Transverse colon (tissue), 4 donors: ENCODE data around the gene UBE2U. TPM values are rescaled to one million over a fixed set of nuclear protein-coding genes. Genes with fewer than 3 reads are reported as not detected.
"Not testable (repeated sequence)": the region's sequence is repeated elsewhere in the genome, so short reads cannot be mapped to it uniquely, and the experiment has no call there.

Experiments
- DNase-seq: peaks from one replicate; pipeline ENCODE4 v3.0.0-alpha.2; 2019
- H3K27ac ChIP-seq, 4 donors: fragments of 200-600 bp; sonication (generic); 2 replicates each; pipeline ENCODE4 v1.5.1; 2016 to 2018; ENCODE audit warnings: inconsistent platforms in 4 of 4
- H3K27me3 ChIP-seq: fragments of 200-600 bp; sonication (generic); 2 replicates; pipeline ENCODE4 v1.5.1; 2017; ENCODE audit warnings: inconsistent platforms
- H3K36me3 ChIP-seq, 4 donors: fragments of 200-600 bp; sonication (generic); 2 replicates each; pipeline ENCODE4 v1.5.1; 2017 to 2019; ENCODE audit warnings: inconsistent platforms in 4 of 4
- H3K4me1 ChIP-seq, 4 donors: fragments of 200-600 bp; sonication (generic); 2 replicates each; pipeline ENCODE4 v1.5.1; 2017 to 2020; ENCODE audit warnings: inconsistent platforms in 4 of 4
- H3K4me3 ChIP-seq, 4 donors: fragments of 200-600 bp; sonication (generic); 1 replicate in 1 of 4; 2 replicates in 3 of 4; pipeline versions ENCODE4 v1.5.1 to v1.6.1; 2017 to 2019; ENCODE audit warnings: inconsistent platforms in 4 of 4
- H3K9me3 ChIP-seq, 2 donors: fragments of 200-600 bp; sonication (generic); 2 replicates each; pipeline ENCODE4 v1.5.1; 2017 to 2019; ENCODE audit warnings: inconsistent platforms in 2 of 2
- CTCF ChIP-seq, 5 experiments: fragments of 200-600 bp in 3 of 5; fragments of 450-650 bp in 2 of 5; sonication (generic) in 3 of 5; IDR thresholded peaks; 1 replicate in 2 of 5; 2 replicates in 3 of 5; pipeline ENCODE4 v1.5.1; 2016 to 2017; ENCODE audit warnings: antibody characterized with exemption in 5 of 5, inconsistent platforms in 3 of 5, mild to moderate bottlenecking in 2 of 5, moderate library complexity in 1 of 5
- EP300 ChIP-seq: sonication (generic); formaldehyde crosslinking; IDR thresholded peaks from one replicate; pipeline ENCODE4 v1.6.1; 2017; ENCODE audit warnings: antibody characterized with exemption, low read depth
- POLR2A ChIP-seq: fragments of 450-650 bp; IDR thresholded peaks from one replicate; pipeline ENCODE4 v1.6.1; 2016; ENCODE audit warnings: antibody characterized with exemption, mild to moderate bottlenecking, moderate library complexity
- POLR2AphosphoS5 ChIP-seq, 3 donors: sonication (generic); formaldehyde crosslinking; IDR thresholded peaks; one replicate each; pipeline ENCODE4 v1.6.1; 2016; ENCODE audit warnings: antibody characterized with exemption in 3 of 3
- WGBS, 2 donors: methylation state at CpG; one replicate each; pipeline ENCODE4 v1.1.5; 2018; ENCODE audit warnings: low coverage in 1 of 2; 5-methylcytosine and 5-hydroxymethylcytosine counted together
- in situ Hi-C, 4 donors: fragments of 200-750 bp; cut with MboI; loops; one replicate each; pipeline versions ENCODE4 v1.15.0 to v1.15.1; 2017; ENCODE audit warnings: low sequenced_read_pairs in 3 of 4, low pct_ligation_motif_present in 1 of 4, low pct_unique_long_range_greater_than_20kb in 1 of 4
- intact Hi-C: fragments of 100-400 bp; cut with DNase I; formaldehyde crosslinking; loops from one replicate; pipeline ENCODE4 v1.15.1; 2023; ENCODE audit warnings: low total_unique reads
- total RNA-seq, 4 donors: library from RNA; depleted of rRNA; stranded (reverse); fragments of >200 nt; gene quantifications; one replicate each; pipeline ENCODE4 v1.1.0, GENCODE V29; 2016

Gene UBE2U
- total RNA-seq, 4 donors from 2014 or later, result not detected

DNA sequence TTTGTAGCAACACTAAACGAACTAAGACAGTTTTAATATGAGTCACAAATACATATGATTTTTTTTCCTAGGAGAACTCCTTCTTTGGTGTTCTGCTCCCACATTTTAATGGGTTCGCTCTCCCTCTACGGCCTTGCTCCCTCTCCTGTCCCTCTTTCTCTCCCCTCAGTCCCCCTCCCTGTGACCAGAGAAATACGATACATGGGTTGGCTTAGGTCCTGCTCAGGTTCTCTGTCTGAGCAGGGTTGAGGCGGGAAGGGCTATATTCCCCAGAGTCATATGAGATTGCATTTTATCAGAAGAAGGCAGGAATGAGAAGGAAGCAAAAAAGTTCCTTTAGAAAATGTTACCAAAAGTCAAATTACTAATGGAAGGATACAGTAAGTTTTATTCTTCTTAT lies 44.6 kb downstream of the UBE2U start:
- intact Hi-C loops (loop anchor here (5.0 to 10.0 kb wide), 3 partner anchors 573 to 673 kb away; no protein-coding TSS in a partner anchor), in situ Hi-C loops (loop anchor here in 3 of 4 donors (10.0 to 25.0 kb wide), 4 partner anchors 561 to 636 kb away; no protein-coding TSS in a partner anchor)
- Histone ChIP-seq H3K27ac (no peak overlapping the region), H3K27me3 (peaks cover 4% of the 10 kb centered on the region), H3K4me3 (no peak overlapping the region), H3K9me3 (no peaks in the 10 kb centered on the region), H3K36me3 (no peaks in the 10 kb centered on the region), H3K4me1 (peaks cover 0 to 6% (median 0%) of the 10 kb centered on the region in 4 donors)
- 56 to 61% methylated on average over 4 to 5 of the region's 5 CpGs for WGBS, 2 donors
- TF ChIP-seq POLR2AphosphoS5 (IDR thresholded peaks at IDR 0.05) (no peak), POLR2A (no peak), EP300 (no peak), CTCF (IDR thresholded peaks at IDR 0.05) (no peak)
- no peak for DNase-seq

GRCh38 chr1:64250472-64250871 lies 47.0 kb downstream of the UBE2U start:
- in situ Hi-C loops, result loop anchor here in 3 of 4 donors (25.0 kb wide), 4 partner anchors 412 to 587 kb away; no protein-coding TSS in a partner anchor

DNA sequence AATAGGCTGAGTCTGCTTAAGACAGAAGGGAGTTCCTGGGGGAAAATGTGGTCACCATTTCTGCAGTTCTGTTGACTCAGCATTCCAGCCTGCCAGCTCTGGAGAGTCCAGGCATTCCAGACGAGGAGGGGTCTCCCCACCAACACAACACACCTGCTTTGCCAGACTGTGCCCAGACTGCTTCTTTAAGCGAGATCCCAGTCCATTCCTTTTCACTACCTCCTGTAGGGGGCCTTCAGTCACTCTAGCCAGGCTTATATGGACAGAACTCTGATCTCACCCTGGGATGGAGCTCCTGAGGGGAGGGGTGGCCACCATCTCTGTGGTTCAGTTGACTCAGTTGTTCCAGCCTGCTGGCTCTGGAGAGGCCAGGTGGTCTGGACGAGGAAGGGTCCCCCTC lies 48.5 kb downstream of the UBE2U start:
- Histone ChIP-seq H3K4me3 (no peak overlapping the region), H3K27me3 (peaks cover 4% of the 10 kb centered on the region), H3K27ac (no peak overlapping the region), H3K36me3 (no peaks in the 10 kb centered on the region), H3K9me3 (no peaks in the 10 kb centered on the region), H3K4me1 (no peaks in the 10 kb centered on the region)
- intact Hi-C loops, result no loop called here
- in situ Hi-C loops, result loop anchor here in 3 of 4 donors (25.0 kb wide), 4 partner anchors 410 to 585 kb away; no protein-coding TSS in a partner anchor
- TF ChIP-seq POLR2AphosphoS5 (IDR thresholded peaks at IDR 0.05), result no peak
- no peak for TF ChIP-seq EP300
- TF ChIP-seq POLR2A, result no peak
- no peak for TF ChIP-seq CTCF (IDR thresholded peaks at IDR 0.05)
- 85 to 100% methylated on average over 1 to 3 of the region's 3 CpGs for WGBS, 2 donors
- DNase-seq, result no peak

More at GRCh38 chr1:64250472-64250871, 47.0 kb downstream of the UBE2U start:
- H3K27ac ChIP-seq, H3K4me3 ChIP-seq, H3K4me1 ChIP-seq, intact Hi-C loops, DNase-seq, H3K27me3 ChIP-seq, H3K36me3 ChIP-seq, H3K9me3 ChIP-seq: not testable (repeated sequence)
- 85 to 86% methylated on average over 2 of the region's 2 CpGs for WGBS, 2 donors

GRCh38 chr1:64257233-64257632 lies 53.8 kb downstream of the UBE2U start:
- H3K27ac ChIP-seq, intact Hi-C loops, H3K27me3 ChIP-seq, H3K4me1 ChIP-seq, H3K9me3 ChIP-seq, H3K36me3 ChIP-seq, DNase-seq, H3K4me3 ChIP-seq: not testable (repeated sequence)
- in situ Hi-C loops, result loop anchor here in 3 of 4 donors (25.0 kb wide), 4 partner anchors 405 to 580 kb away; no protein-coding TSS in a partner anchor
- 85% methylated on average over 2 of the region's 2 CpGs; no CpG with 5 or more reads in 1 of the 2 donors for WGBS, 2 donors

GRCh38 chr1:64258444-64258843 lies 55.0 kb downstream of the UBE2U start:
- H3K4me1 ChIP-seq, DNase-seq, H3K9me3 ChIP-seq, intact Hi-C loops, H3K27me3 ChIP-seq, H3K36me3 ChIP-seq, H3K4me3 ChIP-seq, H3K27ac ChIP-seq: not testable (repeated sequence)
- in situ Hi-C loops, result loop anchor here in 3 of 4 donors (25.0 kb wide), 4 partner anchors 404 to 579 kb away; no protein-coding TSS in a partner anchor
- 50% methylated on average over 2 of the region's 2 CpGs; no CpG with 5 or more reads in 1 of the 2 donors for WGBS, 2 donors

DNA sequence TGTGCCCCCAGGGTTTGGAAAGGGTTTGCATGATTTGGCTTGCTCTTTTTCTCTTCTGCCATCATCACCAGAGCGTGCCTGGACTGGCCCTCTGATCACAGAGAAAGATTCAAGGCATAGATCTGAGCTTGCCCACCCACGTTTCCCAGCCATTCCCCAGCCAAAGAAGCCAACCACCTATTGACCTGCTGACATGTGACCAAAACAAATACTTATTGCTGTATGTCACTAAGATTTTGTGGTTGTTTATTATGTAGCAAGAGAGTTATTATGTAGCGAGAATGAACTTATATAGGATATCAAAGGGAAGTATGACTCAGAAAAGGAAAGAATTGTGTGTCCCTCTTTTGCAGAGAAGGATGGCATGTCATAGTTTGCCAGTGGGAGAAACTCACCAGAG lies 59.9 kb downstream of the UBE2U start:
- TF ChIP-seq POLR2AphosphoS5 (IDR thresholded peaks at IDR 0.05) (no peak), CTCF (IDR thresholded peaks at IDR 0.05) (no peak), EP300 (no peak), POLR2A (no peak)
- Histone ChIP-seq H3K9me3 (no peaks in the 10 kb centered on the region), H3K4me1 (no peaks in the 10 kb centered on the region), H3K4me3 (no peak overlapping the region), H3K36me3 (no peaks in the 10 kb centered on the region), H3K27ac (no peak overlapping the region), H3K27me3 (no peaks in the 10 kb centered on the region)
- 83 to 86% methylated on average over 3 of the region's 3 CpGs for WGBS, 2 donors
- in situ Hi-C loops, result loop anchor here (10.0 to 25.0 kb wide), 6 partner anchors 399 to 574 kb away; no protein-coding TSS in a partner anchor
- intact Hi-C loops, result no loop called here
- no peak for DNase-seq
